Ramos (cell line): ENCODE data around the gene MEIS2.
"Not testable (repeated sequence)": the region's sequence is repeated elsewhere in the genome, so short reads cannot be mapped to it uniquely, and the experiment has no call there.

Experiments
- in situ Hi-C: fragments of 300-500 bp; cut with MboI; formaldehyde crosslinking; loops from one replicate; pipeline ENCODE4 v1.14.3; 2022; ENCODE audit warnings: low sequenced_read_pairs; ENCODE audit not compliant: unreplicated experiment

Gene MEIS2

GRCh38 chr15:36980281-36980680 lies 120.1 kb downstream of the MEIS2 start:
- in situ Hi-C loops: not testable (repeated sequence)

- in situ Hi-C loops: no loop called here
These were observed 121.7 kb downstream of the MEIS2 start for GRCh38 chr15:36978625-36979024.

- in situ Hi-C loops: no loop called here
These were observed 122.2 kb downstream of the MEIS2 start for GRCh38 chr15:36978126-36978525.

GRCh38 chr15:36977659-36978058 lies 122.7 kb downstream of the MEIS2 start:
- in situ Hi-C loops: no loop called here

- in situ Hi-C loops: no loop called here
These were observed 127.6 kb downstream of the MEIS2 start for GRCh38 chr15:36972704-36973103.

- in situ Hi-C loops: no loop called here
These were observed 129.8 kb downstream of the MEIS2 start for GRCh38 chr15:36970522-36970921.

GRCh38 chr15:36967929-36968328 lies 132.4 kb downstream of the MEIS2 start:
- in situ Hi-C loops: no loop called here

- in situ Hi-C loops: no loop called here
These were observed 133.6 kb downstream of the MEIS2 start for GRCh38 chr15:36966708-36967107.

GRCh38 chr15:36965570-36966342 lies 134.6 kb downstream of the MEIS2 start:
- in situ Hi-C loops: no loop called here

- in situ Hi-C loops: no loop called here
These were observed 135.7 kb downstream of the MEIS2 start for GRCh38 chr15:36964626-36965025.

GRCh38 chr15:36961956-36962355 lies 138.4 kb downstream of the MEIS2 start:
- in situ Hi-C loops: no loop called here

- in situ Hi-C loops: no loop called here
These were observed 139.5 kb downstream of the MEIS2 start for GRCh38 chr15:36960947-36961227.

- in situ Hi-C loops: no loop called here
These were observed 140.0 kb downstream of the MEIS2 start for GRCh38 chr15:36960179-36960946.

GRCh38 chr15:36959746-36960145 lies 140.6 kb downstream of the MEIS2 start:
- in situ Hi-C loops: no loop called here

GRCh38 chr15:36958606-36959005 lies 141.7 kb downstream of the MEIS2 start:
- in situ Hi-C loops: no loop called here

GRCh38 chr15:36954486-36954885 lies 145.9 kb downstream of the MEIS2 start:
- in situ Hi-C loops: no loop called here

- in situ Hi-C loops: no loop called here
These were observed 147.0 kb downstream of the MEIS2 start for GRCh38 chr15:36953346-36953745.

- in situ Hi-C loops: no loop called here
These were observed 148.6 kb downstream of the MEIS2 start for GRCh38 chr15:36951731-36952247.

- in situ Hi-C loops: no loop called here
These were observed 150.0 kb downstream of the MEIS2 start for GRCh38 chr15:36950371-36950770.

- in situ Hi-C loops: no loop called here
These were observed 151.4 kb downstream of the MEIS2 start for GRCh38 chr15:36948982-36949381.

- in situ Hi-C loops: no loop called here
These were observed 153.2 kb downstream of the MEIS2 start for GRCh38 chr15:36947035-36947719.
